WTC11 (cell line): Measurements from ENCODE around the gene PRR19. TPM values are rescaled to one million over a fixed set of nuclear protein-coding genes. Genes with fewer than 3 reads are reported as not detected.

Experiments
- ATAC-seq: fragments of 200-7000 bp; cut with Tn5 transposase; 2 replicates; pipeline ENCODE4 v1.10.0; 2021; ENCODE audit warnings: mild to moderate bottlenecking, moderate library complexity
- CTCF ChIA-PET: fragments of 300-600 bp; sonication (Branson Sonifier 250); formaldehyde crosslinking; loops from one replicate; lab custom pipeline; 2021; ENCODE audit warnings: antibody characterized with exemption; lab: Charles Lee
- POLR2A ChIA-PET: fragments of 350-600 bp; sonication (Branson Sonifier 250); formaldehyde crosslinking; loops from one replicate; lab custom pipeline; 2021; ENCODE audit warnings: antibody characterized with exemption; lab: Charles Lee
- DNase-seq: peaks from one replicate; pipeline ENCODE4 v3.0.0; 2021; ENCODE audit warnings: low spot score
- H3K27ac Mint-ChIP-seq: 2 replicates; pipeline ENCODE4 v1.8.0; 2021; ENCODE audit warnings: mixed read lengths
- H3K27me3 Mint-ChIP-seq: 2 replicates; pipeline ENCODE4 v1.8.0; 2021; ENCODE audit warnings: low read depth, mild to moderate bottlenecking, moderate library complexity, mixed read lengths
- H3K36me3 Mint-ChIP-seq: 2 replicates; pipeline ENCODE4 v1.8.0; 2021; ENCODE audit warnings: mixed read lengths
- H3K4me1 Mint-ChIP-seq: 2 replicates; pipeline ENCODE4 v1.8.0; 2022; ENCODE audit warnings: mixed read lengths
- H3K4me3 Mint-ChIP-seq: 2 replicates; pipeline ENCODE4 v1.8.0; 2021; ENCODE audit warnings: mild to moderate bottlenecking, moderate library complexity, mixed read lengths
- H3K9me3 Mint-ChIP-seq: 2 replicates; pipeline ENCODE4 v1.8.0; 2021; ENCODE audit warnings: mixed read lengths
- CREM ChIP-seq: sonication (generic); formaldehyde crosslinking; IDR thresholded peaks from 2 replicates; pipeline ENCODE4 v1.8.1; 2022; ENCODE audit warnings: mild to moderate bottlenecking, missing genetic modification reagents, moderate library complexity
- CTCF ChIP-seq: fragments of 200-600 bp; IDR thresholded peaks from 2 replicates; pipeline ENCODE4 v1.8.0; 2022; ENCODE audit warnings: antibody characterized with exemption
- E2F1 ChIP-seq: sonication (generic); formaldehyde crosslinking; IDR thresholded peaks from 2 replicates; pipeline ENCODE4 v1.8.0; 2022; ENCODE audit warnings: mild to moderate bottlenecking, missing genetic modification reagents
- ESRRA ChIP-seq: sonication (generic); formaldehyde crosslinking; IDR thresholded peaks from 2 replicates; pipeline ENCODE4 v1.8.1; 2022; ENCODE audit warnings: mild to moderate bottlenecking, missing genetic modification reagents, borderline replicate concordance
- FOXJ3 ChIP-seq: sonication (generic); formaldehyde crosslinking; IDR thresholded peaks from 2 replicates; pipeline ENCODE4 v1.9.0; 2021; ENCODE audit warnings: missing genetic modification reagents, mild to moderate bottlenecking, borderline replicate concordance
- GABPB1 ChIP-seq: sonication (generic); formaldehyde crosslinking; IDR thresholded peaks from 2 replicates; pipeline ENCODE4 v1.8.1; 2023; ENCODE audit warnings: mild to moderate bottlenecking, missing genetic modification reagents
- HMGXB4 ChIP-seq: sonication (generic); formaldehyde crosslinking; IDR thresholded peaks from 2 replicates; pipeline ENCODE4 v1.8.1; 2023; ENCODE audit warnings: mild to moderate bottlenecking, moderate library complexity, missing genetic modification reagents
- IRF1 ChIP-seq: sonication (generic); formaldehyde crosslinking; IDR thresholded peaks from 2 replicates; pipeline ENCODE4 v1.8.0; 2023; ENCODE audit warnings: missing genetic modification reagents
- MXD4 ChIP-seq: fragments of 250-450 bp; sonication (Bioruptor Pico); IDR thresholded peaks from 2 replicates; pipeline ENCODE4 v1.8.0; 2021; ENCODE audit warnings: mild to moderate bottlenecking, moderate library complexity, borderline replicate concordance
- RORB ChIP-seq: fragments of 250-450 bp; sonication (Bioruptor Pico); IDR thresholded peaks from 2 replicates; pipeline ENCODE4 v1.9.0; 2021; ENCODE audit warnings: mild to moderate bottlenecking
- ZBTB21 ChIP-seq: sonication (generic); formaldehyde crosslinking; IDR thresholded peaks from 2 replicates; pipeline ENCODE4 v1.8.1; 2023; ENCODE audit warnings: mild to moderate bottlenecking, missing genetic modification reagents, borderline replicate concordance
- ZNF219 ChIP-seq: sonication (generic); formaldehyde crosslinking; IDR thresholded peaks from 2 replicates; pipeline ENCODE4 v1.8.0; 2023; ENCODE audit warnings: missing genetic modification reagents, mild to moderate bottlenecking, borderline replicate concordance
- ZNF423 ChIP-seq: fragments of 250-450 bp; sonication (Bioruptor Pico); IDR thresholded peaks from 2 replicates; pipeline ENCODE4 v2.1.2; 2022; ENCODE audit warnings: mild to moderate bottlenecking, moderate library complexity
- ZNF532 ChIP-seq: fragments of 250-450 bp; sonication (Bioruptor Pico); IDR thresholded peaks from 2 replicates; pipeline ENCODE4 v1.9.0; 2021; ENCODE audit warnings: mild to moderate bottlenecking, borderline replicate concordance
- ZNF671 ChIP-seq: fragments of 250-450 bp; sonication (Bioruptor Pico); IDR thresholded peaks from 2 replicates; pipeline ENCODE4 v1.8.0; 2021; ENCODE audit warnings: mild to moderate bottlenecking
- total RNA-seq: library from RNA; stranded (reverse); gene quantifications from 3 replicates; pipeline ENCODE4 v1.2.3, GENCODE V29; 2021

The PRR19 gene
- total RNA-seq, 1 experiment from 2014 or later: 3.7 TPM

GRCh38 chr19:42290523-42291434 is 11.2 kb upstream of the PRR19 start:
- Mint-ChIP-seq H3K9me3 (no peaks in the 10 kb centered on the region), H3K4me1 (peaks cover 19% of the 10 kb centered on the region), H3K27me3 (no peaks in the 10 kb centered on the region), H3K4me3 (no peak overlapping the region), H3K36me3 (peaks cover 24% of the 10 kb centered on the region), H3K27ac (no peak overlapping the region)
- DNase-seq (no peak), ATAC-seq (no peak; the same call in 1 of the 2 replicates)
- POLR2A ChIA-PET: interaction anchor here (0.7 kb wide), 1 partner anchor 1931 kb away, joined by 3 read pairs; no protein-coding TSS in a partner anchor
- TF ChIP-seq E2F1 (CRISPR knock-in tag): no peak
- no peak for TF ChIP-seq ZNF219 (CRISPR knock-in tag)
- TF ChIP-seq ZNF423 (CRISPR knock-in tag): peak; percentile 67; the same call in 1 of the 2 replicates
- no peak for TF ChIP-seq IRF1 (CRISPR knock-in tag)
- TF ChIP-seq HMGXB4 (CRISPR knock-in tag): no peak
- TF ChIP-seq CTCF: peak; percentile 33; the same call in 1 of the 2 replicates
- no peak for TF ChIP-seq RORB
- CTCF ChIA-PET: interaction anchor here (0.8 to 2.7 kb wide), 4 partner anchors 9 to 182 kb away, joined by 3 to 11 read pairs (median 4); no protein-coding TSS in a partner anchor

- TF ChIP-seq ZNF219 (CRISPR knock-in tag): no peak
- no peak for TF ChIP-seq IRF1 (CRISPR knock-in tag)
- TF ChIP-seq E2F1 (CRISPR knock-in tag): no peak
- no peak for TF ChIP-seq FOXJ3 (CRISPR knock-in tag)
- TF ChIP-seq ZNF532 (CRISPR knock-in tag): no peak
- no peak for TF ChIP-seq ZBTB21
- TF ChIP-seq CREM (CRISPR knock-in tag): no peak
- TF ChIP-seq GABPB1 (CRISPR knock-in tag): no peak
- TF ChIP-seq MXD4 (CRISPR knock-in tag): no peak
- TF ChIP-seq ZNF671 (CRISPR knock-in tag): no peak
- no peak for TF ChIP-seq ESRRA (CRISPR knock-in tag)
- CTCF ChIA-PET: interaction anchor here (0.5 to 2.7 kb wide), 4 partner anchors 9 to 183 kb away, joined by 3 to 11 read pairs (median 4); no protein-coding TSS in a partner anchor
- POLR2A ChIA-PET: interaction anchor here (0.7 kb wide), 1 partner anchor 1932 kb away, joined by 3 read pairs; no protein-coding TSS in a partner anchor
These were observed 10.5 kb upstream of the PRR19 start for GRCh38 chr19:42291435-42291810.

More at GRCh38 chr19:42291435-42291810, 10.5 kb upstream of the PRR19 start:
- Mint-ChIP-seq H3K4me1 (peaks cover 15% of the 10 kb centered on the region), H3K36me3 (peaks cover 24% of the 10 kb centered on the region), H3K9me3 (no peaks in the 10 kb centered on the region), H3K27ac (peak overlapping the region; percentile 70), H3K27me3 (no peaks in the 10 kb centered on the region), H3K4me3 (no peak overlapping the region)
- DNase-seq: peak; percentile 67
- ATAC-seq: peak; percentile 31
